Duodenal mucosa (tissue), 2 donors: ENCODE data around the gene MED25.

Source experiments
- H3K27ac ChIP-seq: one replicate; pipeline ENCODE4 v1.7.0; 2013; ENCODE audit warnings: low read depth, low read length
- H3K27me3 ChIP-seq, 2 donors: one replicate each; pipeline ENCODE4 v1.7.0; 2013; ENCODE audit warnings: low read length in 2 of 2, control low read depth in 1 of 2; ENCODE audit not compliant: insufficient read depth in 2 of 2, control insufficient read depth in 1 of 2
- H3K36me3 ChIP-seq, 2 donors: one replicate each; pipeline ENCODE4 v1.7.0; 2013; ENCODE audit warnings: low read length in 2 of 2, control low read depth in 1 of 2; ENCODE audit not compliant: insufficient read depth in 2 of 2, control insufficient read depth in 1 of 2
- H3K4me1 ChIP-seq, 2 donors: one replicate each; pipeline ENCODE4 v1.7.0; 2013; ENCODE audit warnings: low read length in 2 of 2, control low read depth in 1 of 2; ENCODE audit not compliant: insufficient read depth in 2 of 2, control insufficient read depth in 1 of 2
- H3K4me3 ChIP-seq, 2 donors: one replicate each; pipeline ENCODE4 v1.7.0; 2013; ENCODE audit warnings: low read length in 2 of 2, low read depth in 1 of 2
- H3K9ac ChIP-seq, 2 donors: one replicate each; pipeline ENCODE4 v1.7.0; 2013; ENCODE audit warnings: low read length in 2 of 2, low read depth in 1 of 2
- H3K9me3 ChIP-seq, 2 donors: one replicate each; pipeline ENCODE4 v1.7.0; 2013; ENCODE audit warnings: low read length in 2 of 2, control low read depth in 1 of 2; ENCODE audit not compliant: control insufficient read depth in 1 of 2

Gene MED25

DNA sequence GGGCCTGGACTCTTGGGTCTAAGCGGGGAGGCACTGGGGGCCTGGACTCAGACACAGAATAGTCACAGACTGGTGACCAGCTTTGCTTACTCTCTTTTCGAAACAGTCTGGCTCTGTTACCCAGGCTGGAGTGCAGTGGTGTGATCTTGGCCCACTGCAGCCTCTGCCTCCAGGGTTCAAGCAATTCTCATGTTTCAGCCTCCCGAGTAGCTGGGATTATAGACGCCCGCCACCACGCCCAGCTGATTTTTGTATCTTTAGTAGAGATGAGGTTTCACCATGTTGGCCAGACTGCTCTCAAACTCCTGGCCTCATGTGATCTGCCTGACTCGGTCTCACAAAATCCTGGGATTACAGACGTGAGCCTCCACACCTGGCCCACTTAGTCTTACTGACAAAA, 11.1 kb downstream of the MED25 start:
- Histone ChIP-seq H3K27me3 (no peaks in the 10 kb centered on the region), H3K36me3 (peaks cover 37 to 68% of the 10 kb centered on the region in 2 donors), H3K4me1 (no peaks in the 10 kb centered on the region), H3K4me3 (no peak overlapping the region), H3K9ac (no peak overlapping the region), H3K27ac (no peak overlapping the region), H3K9me3 (no peaks in the 10 kb centered on the region)

DNA sequence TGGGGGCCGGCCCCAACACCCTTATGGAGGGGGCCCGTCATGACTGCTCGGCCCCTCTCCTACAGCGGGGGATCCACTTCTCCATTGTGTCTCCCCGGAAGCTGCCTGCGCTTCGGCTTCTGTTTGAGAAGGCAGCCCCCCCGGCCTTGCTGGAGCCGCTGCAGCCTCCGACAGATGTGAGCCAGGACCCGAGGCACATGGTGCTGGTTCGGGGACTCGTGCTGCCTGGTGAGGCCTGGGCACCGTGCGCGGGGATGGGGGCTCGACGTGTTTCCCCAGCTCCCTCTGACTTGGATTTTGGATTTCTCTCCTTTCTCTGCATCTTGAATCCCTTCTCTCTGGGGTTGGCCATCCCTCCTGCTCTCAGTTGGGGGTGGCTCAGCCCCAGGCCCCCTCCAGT, 11.6 kb downstream of the MED25 start:
- no peaks in the 10 kb centered on the region for H3K9me3 ChIP-seq
- peaks cover 41 to 74% of the 10 kb centered on the region in 2 donors for H3K36me3 ChIP-seq
- no peaks in the 10 kb centered on the region for H3K27me3 ChIP-seq
- no peak overlapping the region for H3K9ac ChIP-seq
- no peak overlapping the region for H3K27ac ChIP-seq
- H3K4me1 ChIP-seq = no peaks in the 10 kb centered on the region
- no peak overlapping the region for H3K4me3 ChIP-seq

- H3K27me3 ChIP-seq = no peaks in the 10 kb centered on the region
Observed at GRCh38 chr19:49830766-49831165, 12.7 kb downstream of the MED25 start.

GRCh38 chr19:49831592-49831991, 13.5 kb downstream of the MED25 start:
- Histone ChIP-seq H3K27ac (no peak overlapping the region), H3K4me1 (no peaks in the 10 kb centered on the region), H3K27me3 (no peaks in the 10 kb centered on the region), H3K4me3 (no peak overlapping the region), H3K36me3 (peaks cover 53 to 84% of the 10 kb centered on the region in 2 donors), H3K9ac (no peak overlapping the region), H3K9me3 (no peaks in the 10 kb centered on the region)

More at GRCh38 chr19:49830766-49831165, 12.7 kb downstream of the MED25 start:
- Histone ChIP-seq H3K9me3 (no peaks in the 10 kb centered on the region), H3K4me3 (no peak overlapping the region), H3K36me3 (peaks cover 49 to 84% of the 10 kb centered on the region in 2 donors), H3K9ac (no peak overlapping the region), H3K27ac (no peak overlapping the region), H3K4me1 (no peaks in the 10 kb centered on the region)

GRCh38 chr19:49832556-49832955, 14.5 kb downstream of the MED25 start:
- Histone ChIP-seq H3K4me1 (no peaks in the 10 kb centered on the region), H3K27me3 (no peaks in the 10 kb centered on the region), H3K36me3 (peaks cover 49 to 85% of the 10 kb centered on the region in 2 donors), H3K27ac (no peak overlapping the region), H3K9me3 (no peaks in the 10 kb centered on the region), H3K4me3 (no peak overlapping the region), H3K9ac (no peak overlapping the region)

DNA sequence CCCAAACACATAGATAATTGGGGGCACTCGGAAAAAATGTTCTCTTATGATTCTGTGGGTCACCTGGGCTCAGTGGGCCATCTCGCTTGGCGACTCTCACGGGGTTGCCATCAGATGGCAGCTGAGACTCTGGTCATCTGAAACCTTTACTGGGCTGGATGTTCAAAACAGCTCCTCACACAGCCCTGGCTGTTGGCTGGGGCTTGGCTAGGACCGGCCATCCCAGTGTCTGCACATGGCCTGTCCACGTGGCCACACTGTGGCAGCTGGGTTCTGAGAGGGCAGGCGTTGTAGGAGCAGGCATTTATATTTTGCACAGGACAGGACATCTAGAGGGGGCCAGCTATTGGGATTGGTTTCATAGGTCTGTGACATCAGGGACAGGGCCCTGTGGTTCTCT, 15.5 kb downstream of the MED25 start:
- H3K4me3 ChIP-seq = no peak overlapping the region
- H3K9ac ChIP-seq = no peak overlapping the region
- no peaks in the 10 kb centered on the region for H3K4me1 ChIP-seq
- H3K27ac ChIP-seq = no peak overlapping the region
- no peaks in the 10 kb centered on the region for H3K9me3 ChIP-seq
- H3K27me3 ChIP-seq = no peaks in the 10 kb centered on the region
- peaks cover 51 to 88% of the 10 kb centered on the region in 2 donors for H3K36me3 ChIP-seq

DNA sequence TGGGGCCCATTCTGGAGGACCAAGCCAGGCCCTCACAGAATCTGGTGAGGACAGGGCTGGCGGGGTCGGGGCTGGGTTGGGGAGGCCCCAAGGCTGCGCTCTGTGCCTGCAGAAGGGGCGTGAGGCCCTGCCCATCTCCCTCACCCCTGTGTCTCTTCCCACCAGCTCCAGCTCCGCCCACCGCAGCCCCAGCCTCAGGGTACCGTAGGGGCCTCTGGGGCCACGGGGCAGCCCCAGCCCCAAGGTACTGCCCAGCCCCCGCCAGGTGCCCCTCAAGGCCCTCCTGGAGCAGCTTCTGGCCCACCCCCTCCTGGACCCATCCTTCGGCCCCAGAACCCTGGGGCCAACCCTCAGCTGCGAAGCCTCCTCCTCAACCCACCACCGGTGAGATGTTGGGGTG, 17.5 kb downstream of the MED25 start:
- no peak overlapping the region for H3K27ac ChIP-seq
- H3K9me3 ChIP-seq = no peaks in the 10 kb centered on the region
- H3K4me1 ChIP-seq = no peaks in the 10 kb centered on the region
- no peak overlapping the region for H3K4me3 ChIP-seq
- H3K27me3 ChIP-seq = no peaks in the 10 kb centered on the region
- H3K36me3 ChIP-seq = peaks cover 48 to 87% of the 10 kb centered on the region in 2 donors
- H3K9ac ChIP-seq = no peak overlapping the region

GRCh38 chr19:49836176-49837008, 18.3 kb downstream of the MED25 start:
- Histone ChIP-seq H3K27ac (no peak overlapping the region), H3K9ac (no peak overlapping the region), H3K4me3 (no peak overlapping the region), H3K36me3 (peaks cover 41 to 79% of the 10 kb centered on the region in 2 donors), H3K27me3 (no peaks in the 10 kb centered on the region), H3K4me1 (no peaks in the 10 kb centered on the region), H3K9me3 (no peaks in the 10 kb centered on the region)

DNA sequence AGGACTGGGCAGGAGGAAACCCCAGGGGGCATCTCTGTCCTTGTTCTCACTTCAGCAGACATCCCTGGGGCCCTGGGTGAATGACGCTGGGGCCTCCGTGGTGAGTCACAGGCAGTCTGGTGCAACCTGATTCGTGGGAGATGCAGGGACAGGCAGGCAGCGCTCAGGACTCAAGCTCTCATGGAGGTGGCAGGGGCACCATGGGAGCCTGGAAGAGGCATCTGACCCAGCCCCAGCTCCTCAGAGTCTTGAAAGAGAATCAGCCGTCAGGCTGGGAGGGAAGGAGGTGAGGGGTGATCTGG, 18.9 kb downstream of the MED25 start:
- H3K36me3 ChIP-seq = peaks cover 40 to 74% of the 10 kb centered on the region in 2 donors

GRCh38 chr19:49837425-49837824, 19.3 kb downstream of the MED25 start:
- Histone ChIP-seq H3K4me3 (no peak overlapping the region), H3K27ac (no peak overlapping the region), H3K9ac (no peak overlapping the region), H3K27me3 (no peaks in the 10 kb centered on the region), H3K9me3 (no peaks in the 10 kb centered on the region), H3K36me3 (peaks cover 38 to 69% of the 10 kb centered on the region in 2 donors), H3K4me1 (no peaks in the 10 kb centered on the region)

More for the DNA sequence above, 18.9 kb downstream of the MED25 start:
- no peak overlapping the region for H3K27ac ChIP-seq
- H3K4me3 ChIP-seq = no peak overlapping the region
- no peak overlapping the region for H3K9ac ChIP-seq
- no peaks in the 10 kb centered on the region for H3K4me1 ChIP-seq
- no peaks in the 10 kb centered on the region for H3K9me3 ChIP-seq
- H3K27me3 ChIP-seq = no peaks in the 10 kb centered on the region
